Ishikawa (cell line): ENCODE data around the gene ANKMY1.

Experiments
- CEBPB ChIP-seq: IDR thresholded peaks from 2 replicates; pipeline ENCODE4 v1.6.1; 2012
- YY1 ChIP-seq: IDR thresholded peaks from 2 replicates; pipeline ENCODE4 v1.6.1; 2012; ENCODE audit warnings: low read depth
- ZBTB7A ChIP-seq: IDR thresholded peaks from 2 replicates; pipeline ENCODE4 v1.6.1; 2012; ENCODE audit warnings: low read depth
- TF ChIP-seq, protein P1 (sequence below): IDR thresholded peaks from 2 replicates; pipeline ENCODE4 v1.6.1; 2012
- TF ChIP-seq, protein P2 (sequence below): IDR thresholded peaks from 2 replicates; pipeline ENCODE4 v1.6.1; 2012; ENCODE audit warnings: low read depth, mild to moderate bottlenecking

DNA sequence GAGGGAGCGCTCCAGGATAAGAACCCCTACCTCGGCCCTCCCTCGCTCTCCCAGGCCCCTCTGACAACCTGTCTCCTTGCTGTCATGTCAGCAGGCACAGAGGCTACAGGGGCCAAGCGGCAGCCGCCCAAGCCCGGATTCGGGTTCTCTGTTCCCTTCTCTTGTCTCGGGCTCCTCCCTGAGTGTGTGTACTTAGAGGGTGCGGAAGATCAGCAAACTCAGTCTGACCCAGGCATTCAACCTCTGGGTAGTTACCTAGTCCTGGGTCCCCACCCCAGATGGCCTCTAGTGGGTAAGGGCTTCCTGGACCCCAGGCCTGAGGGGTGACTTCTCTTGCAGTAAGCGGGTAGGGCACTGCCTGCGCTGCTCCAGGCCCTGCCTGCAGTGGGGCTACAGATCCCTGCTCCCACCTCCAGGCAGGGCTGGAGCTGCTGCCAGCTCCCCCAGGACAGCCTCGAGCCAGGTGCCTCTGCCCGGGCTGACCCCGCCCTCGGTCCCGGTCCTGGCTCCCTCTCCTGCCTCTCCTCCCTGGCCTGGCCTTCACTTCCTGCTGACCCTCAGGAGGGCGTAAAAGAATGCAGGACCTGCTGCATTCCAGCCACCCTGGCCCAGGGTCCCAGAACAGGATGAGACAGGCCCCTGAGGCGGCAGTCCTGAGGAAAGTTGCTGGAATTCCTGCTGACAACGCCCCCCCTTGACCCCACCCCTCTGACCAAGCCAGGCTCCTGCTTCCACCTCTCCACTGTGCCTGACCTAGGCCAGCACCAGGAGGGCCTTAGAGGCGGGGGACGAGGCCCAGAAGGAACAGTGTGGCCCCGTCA lies 100.4 kb downstream of the ANKMY1 start:
- TF ChIP-seq, protein P1, sequence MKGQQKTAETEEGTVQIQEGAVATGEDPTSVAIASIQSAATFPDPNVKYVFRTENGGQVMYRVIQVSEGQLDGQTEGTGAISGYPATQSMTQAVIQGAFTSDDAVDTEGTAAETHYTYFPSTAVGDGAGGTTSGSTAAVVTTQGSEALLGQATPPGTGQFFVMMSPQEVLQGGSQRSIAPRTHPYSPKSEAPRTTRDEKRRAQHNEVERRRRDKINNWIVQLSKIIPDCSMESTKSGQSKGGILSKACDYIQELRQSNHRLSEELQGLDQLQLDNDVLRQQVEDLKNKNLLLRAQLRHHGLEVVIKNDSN: no peak
- no peak; the same call in 1 of the 2 replicates for TF ChIP-seq ZBTB7A
- TF ChIP-seq, protein P2, sequence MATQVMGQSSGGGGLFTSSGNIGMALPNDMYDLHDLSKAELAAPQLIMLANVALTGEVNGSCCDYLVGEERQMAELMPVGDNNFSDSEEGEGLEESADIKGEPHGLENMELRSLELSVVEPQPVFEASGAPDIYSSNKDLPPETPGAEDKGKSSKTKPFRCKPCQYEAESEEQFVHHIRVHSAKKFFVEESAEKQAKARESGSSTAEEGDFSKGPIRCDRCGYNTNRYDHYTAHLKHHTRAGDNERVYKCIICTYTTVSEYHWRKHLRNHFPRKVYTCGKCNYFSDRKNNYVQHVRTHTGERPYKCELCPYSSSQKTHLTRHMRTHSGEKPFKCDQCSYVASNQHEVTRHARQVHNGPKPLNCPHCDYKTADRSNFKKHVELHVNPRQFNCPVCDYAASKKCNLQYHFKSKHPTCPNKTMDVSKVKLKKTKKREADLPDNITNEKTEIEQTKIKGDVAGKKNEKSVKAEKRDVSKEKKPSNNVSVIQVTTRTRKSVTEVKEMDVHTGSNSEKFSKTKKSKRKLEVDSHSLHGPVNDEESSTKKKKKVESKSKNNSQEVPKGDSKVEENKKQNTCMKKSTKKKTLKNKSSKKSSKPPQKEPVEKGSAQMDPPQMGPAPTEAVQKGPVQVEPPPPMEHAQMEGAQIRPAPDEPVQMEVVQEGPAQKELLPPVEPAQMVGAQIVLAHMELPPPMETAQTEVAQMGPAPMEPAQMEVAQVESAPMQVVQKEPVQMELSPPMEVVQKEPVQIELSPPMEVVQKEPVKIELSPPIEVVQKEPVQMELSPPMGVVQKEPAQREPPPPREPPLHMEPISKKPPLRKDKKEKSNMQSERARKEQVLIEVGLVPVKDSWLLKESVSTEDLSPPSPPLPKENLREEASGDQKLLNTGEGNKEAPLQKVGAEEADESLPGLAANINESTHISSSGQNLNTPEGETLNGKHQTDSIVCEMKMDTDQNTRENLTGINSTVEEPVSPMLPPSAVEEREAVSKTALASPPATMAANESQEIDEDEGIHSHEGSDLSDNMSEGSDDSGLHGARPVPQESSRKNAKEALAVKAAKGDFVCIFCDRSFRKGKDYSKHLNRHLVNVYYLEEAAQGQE: no peak
- no peak for TF ChIP-seq CEBPB
- TF ChIP-seq YY1: no peak
